ENCODE results near the gene ABHD17B. TPM values are rescaled to one million over a fixed set of nuclear protein-coding genes. Genes with fewer than 3 reads are reported as not detected.
A peak's percentile ranks its signal among the peaks of the same experiment; 100 is the strongest.

The ABHD17B gene
- total RNA-seq, 3 donors from 2014 or later (not counting 1 experiment from before 2014, with no cell fraction given): 28.7 to 34.4 (median 30.3) TPM

DNA sequence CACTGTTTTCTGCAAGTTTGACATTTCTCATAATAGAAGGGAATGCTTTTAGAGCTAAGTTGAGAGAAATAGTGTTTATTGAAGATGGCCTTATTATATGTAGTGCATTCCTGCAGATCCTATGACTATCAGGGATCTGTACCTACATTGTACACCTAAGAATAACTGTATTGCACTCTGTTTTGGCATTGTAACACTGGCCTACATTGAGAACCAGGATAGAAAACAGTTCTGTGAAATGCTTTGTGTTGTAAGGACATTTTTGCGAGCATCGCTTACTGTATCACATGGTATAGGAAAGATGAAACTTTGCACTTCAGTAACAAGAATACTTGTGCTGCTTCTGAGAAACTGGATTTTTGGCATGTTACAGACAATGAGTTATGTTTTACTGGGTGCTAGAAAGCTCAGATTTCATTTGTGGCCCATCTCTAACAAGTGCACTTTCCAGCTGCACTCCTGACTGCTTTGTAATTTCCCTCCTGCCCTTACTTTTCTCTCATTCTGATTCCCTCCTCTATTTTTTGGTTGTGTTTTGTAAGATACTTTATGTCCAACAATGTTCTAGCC is 31.1 kb upstream of the ABHD17B start:
- H3K36me3 ChIP-seq (ENCODE audit: control insufficient read depth, insufficient read depth, low read length): no peaks in the 10 kb centered on the region

DNA sequence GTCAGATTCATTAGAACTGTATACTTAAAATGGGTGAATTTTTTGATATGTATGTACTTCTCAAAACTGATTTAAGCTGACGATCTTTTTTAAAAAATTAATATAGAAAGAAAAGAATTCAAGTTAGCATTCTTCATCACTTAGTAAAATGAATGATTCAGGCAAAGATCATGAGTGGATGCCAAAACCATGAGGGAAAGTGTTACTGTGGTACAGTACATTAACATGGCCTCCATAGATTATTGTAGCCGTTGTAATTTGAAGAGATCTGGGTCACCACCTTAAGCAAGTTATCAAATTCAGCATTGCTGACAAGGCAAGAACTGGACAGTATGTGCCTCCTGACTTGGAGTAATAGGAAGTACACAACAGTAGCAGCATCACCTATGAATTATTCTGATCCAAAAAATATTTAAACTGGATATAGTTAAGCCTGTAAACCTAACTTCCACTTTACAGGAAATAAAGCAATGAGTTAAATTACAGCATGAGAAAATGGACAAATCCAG is 30.1 kb upstream of the ABHD17B start:
- H3K4me3 ChIP-seq (ENCODE audit: low read length): no peak overlapping the region
- H3K9me3 Mint-ChIP-seq: no peaks in the 10 kb centered on the region
- H3K4me3 Mint-ChIP-seq: no peak overlapping the region
- intact Hi-C loops (cut with micrococcal nuclease): no loop called here
- no peaks in the 10 kb centered on the region for H3K27me3 Mint-ChIP-seq (ENCODE audit: low read depth in 2 of 2)
- peak overlapping the region in 1 of 2 donors; percentile 44 for H3K27ac Mint-ChIP-seq
- no peak overlapping the region for H3K27ac ChIP-seq (ENCODE audit: low read length)
- 92% methylated on average over 1 of the region's 2 CpGs for WGBS (ENCODE audit: insufficient coverage)
- H3K36me3 ChIP-seq (ENCODE audit: control insufficient read depth, insufficient read depth, low read length): no peaks in the 10 kb centered on the region
- peaks cover 37 to 49% of the 10 kb centered on the region in 2 donors for H3K4me1 Mint-ChIP-seq
- H3K9me3 ChIP-seq (ENCODE audit: control insufficient read depth, insufficient read depth, low read length): no peaks in the 10 kb centered on the region
- no peak for ATAC-seq
- H3K27me3 ChIP-seq (ENCODE audit: control insufficient read depth, insufficient read depth, low read length): no peaks in the 10 kb centered on the region
- no peaks in the 10 kb centered on the region for H3K4me1 ChIP-seq (ENCODE audit: control insufficient read depth, insufficient read depth, low read length)
- H3K36me3 Mint-ChIP-seq: no peaks in the 10 kb centered on the region
- no peak for DNase-seq
- TF ChIP-seq, protein P1, sequence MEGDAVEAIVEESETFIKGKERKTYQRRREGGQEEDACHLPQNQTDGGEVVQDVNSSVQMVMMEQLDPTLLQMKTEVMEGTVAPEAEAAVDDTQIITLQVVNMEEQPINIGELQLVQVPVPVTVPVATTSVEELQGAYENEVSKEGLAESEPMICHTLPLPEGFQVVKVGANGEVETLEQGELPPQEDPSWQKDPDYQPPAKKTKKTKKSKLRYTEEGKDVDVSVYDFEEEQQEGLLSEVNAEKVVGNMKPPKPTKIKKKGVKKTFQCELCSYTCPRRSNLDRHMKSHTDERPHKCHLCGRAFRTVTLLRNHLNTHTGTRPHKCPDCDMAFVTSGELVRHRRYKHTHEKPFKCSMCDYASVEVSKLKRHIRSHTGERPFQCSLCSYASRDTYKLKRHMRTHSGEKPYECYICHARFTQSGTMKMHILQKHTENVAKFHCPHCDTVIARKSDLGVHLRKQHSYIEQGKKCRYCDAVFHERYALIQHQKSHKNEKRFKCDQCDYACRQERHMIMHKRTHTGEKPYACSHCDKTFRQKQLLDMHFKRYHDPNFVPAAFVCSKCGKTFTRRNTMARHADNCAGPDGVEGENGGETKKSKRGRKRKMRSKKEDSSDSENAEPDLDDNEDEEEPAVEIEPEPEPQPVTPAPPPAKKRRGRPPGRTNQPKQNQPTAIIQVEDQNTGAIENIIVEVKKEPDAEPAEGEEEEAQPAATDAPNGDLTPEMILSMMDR (IDR thresholded peaks at IDR 0.05): no peak

More for the DNA sequence above, 31.1 kb upstream of the ABHD17B start:
- WGBS (ENCODE audit: insufficient coverage): 97% methylated on average over 2 of the region's 2 CpGs
- H3K4me3 ChIP-seq (ENCODE audit: low read length): no peak overlapping the region
- no peaks in the 10 kb centered on the region for H3K9me3 Mint-ChIP-seq
- H3K27me3 Mint-ChIP-seq (ENCODE audit: low read depth in 2 of 2): no peaks in the 10 kb centered on the region
- H3K27ac Mint-ChIP-seq: peak overlapping the region in 1 of 2 donors; percentile 44
- intact Hi-C loops (cut with micrococcal nuclease): no loop called here
- H3K4me3 Mint-ChIP-seq: no peak overlapping the region
- no peaks in the 10 kb centered on the region for H3K27me3 ChIP-seq (ENCODE audit: control insufficient read depth, insufficient read depth, low read length)
- H3K36me3 Mint-ChIP-seq: no peaks in the 10 kb centered on the region
- H3K4me1 Mint-ChIP-seq: peaks cover 33 to 45% of the 10 kb centered on the region in 2 donors
- ATAC-seq (peak in 1 of 3 donors; percentile 5), DNase-seq (no peak)
- TF ChIP-seq, protein P1 (IDR thresholded peaks at IDR 0.05): no peak
- no peak overlapping the region for H3K27ac ChIP-seq (ENCODE audit: low read length)
- H3K9me3 ChIP-seq (ENCODE audit: control insufficient read depth, insufficient read depth, low read length): no peaks in the 10 kb centered on the region
- no peaks in the 10 kb centered on the region for H3K4me1 ChIP-seq (ENCODE audit: control insufficient read depth, insufficient read depth, low read length)

DNA sequence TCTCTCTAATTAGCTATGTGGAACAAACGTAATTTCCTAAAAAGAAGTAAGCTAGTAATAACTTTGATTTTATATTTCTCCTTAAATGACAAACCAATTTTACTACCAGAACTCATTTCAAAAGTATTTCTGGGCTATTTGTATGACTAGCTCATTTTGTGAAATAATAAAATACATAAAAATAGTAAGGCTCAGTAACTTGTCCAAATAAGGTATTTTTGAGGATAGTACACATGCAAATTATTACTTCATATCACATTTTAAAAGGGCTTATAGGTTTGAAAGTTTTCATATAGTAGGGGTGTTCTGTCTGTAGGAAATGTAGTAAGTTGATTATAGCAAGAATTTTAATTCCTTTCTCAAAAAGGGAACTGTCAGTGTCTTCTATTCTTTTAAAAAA is 26.9 kb upstream of the ABHD17B start:
- no CpG with 5 or more reads among the region's 1 CpG for WGBS (ENCODE audit: insufficient coverage)
- Mint-ChIP-seq H3K4me3 (no peak overlapping the region), H3K27ac (no peak overlapping the region), H3K4me1 (peaks cover 44 to 50% of the 10 kb centered on the region in 2 donors), H3K9me3 (no peaks in the 10 kb centered on the region), H3K36me3 (no peaks in the 10 kb centered on the region), H3K27me3 (ENCODE audit: low read depth in 2 of 2) (no peaks in the 10 kb centered on the region)
- no peak overlapping the region for H3K27ac ChIP-seq (ENCODE audit: low read length)
- no peaks in the 10 kb centered on the region for H3K27me3 ChIP-seq (ENCODE audit: control insufficient read depth, insufficient read depth, low read length)
- intact Hi-C loops (cut with micrococcal nuclease): no loop called here
- H3K4me1 ChIP-seq (ENCODE audit: control insufficient read depth, insufficient read depth, low read length): no peaks in the 10 kb centered on the region
- ATAC-seq: no peak
- H3K9me3 ChIP-seq (ENCODE audit: control insufficient read depth, insufficient read depth, low read length): no peaks in the 10 kb centered on the region
- TF ChIP-seq, protein P1 (IDR thresholded peaks at IDR 0.05): no peak
- no peak for DNase-seq
- H3K36me3 ChIP-seq (ENCODE audit: control insufficient read depth, insufficient read depth, low read length): no peaks in the 10 kb centered on the region
- no peak overlapping the region for H3K4me3 ChIP-seq (ENCODE audit: low read length)
